Chondrocyte (in vitro differentiated cells): Measurements from ENCODE around the gene TBC1D10A. TPM values are rescaled to one million over a fixed set of nuclear protein-coding genes. Genes with fewer than 3 reads are reported as not detected.

Experiments used
- DNase-seq: peaks from one replicate; pipeline ENCODE4 v3.0.0; 2021; ENCODE audit warnings: mixed read lengths, low spot score
- H3K27ac Mint-ChIP-seq: one replicate; pipeline ENCODE4 v1.8.0; 2021; ENCODE audit warnings: mild to moderate bottlenecking, moderate library complexity, mixed read lengths; ENCODE audit not compliant: unreplicated experiment
- H3K27me3 Mint-ChIP-seq: 2 replicates; pipeline ENCODE4 v1.8.0; 2021; ENCODE audit warnings: low read depth, mixed read lengths
- H3K36me3 Mint-ChIP-seq: 2 replicates; pipeline ENCODE4 v1.8.0; 2021; ENCODE audit warnings: low read depth, mixed read lengths
- H3K4me1 Mint-ChIP-seq: 2 replicates; pipeline ENCODE4 v1.8.0; 2021; ENCODE audit warnings: low read depth, mild to moderate bottlenecking, mixed read lengths
- H3K4me3 Mint-ChIP-seq: one replicate; pipeline ENCODE4 v1.8.0; 2021; ENCODE audit warnings: mild to moderate bottlenecking, moderate library complexity, mixed read lengths; ENCODE audit not compliant: unreplicated experiment
- H3K9me3 Mint-ChIP-seq: 2 replicates; pipeline ENCODE4 v1.8.0; 2021; ENCODE audit warnings: low read depth, mixed read lengths
- CTCF ChIP-seq: fragments of 200-600 bp; sonication (generic); IDR thresholded peaks from 2 replicates; pipeline ENCODE4 v1.5.0; 2021; ENCODE audit warnings: antibody characterized with exemption, mild to moderate bottlenecking, moderate library complexity
- total RNA-seq: library from RNA; stranded (reverse); gene quantifications from 3 replicates; pipeline ENCODE4 v1.2.1, GENCODE V29; 2021

The TBC1D10A gene
- total RNA-seq, 1 donor from 2014 or later = 26.9 TPM

GRCh38 chr22:30337461-30337778 lies 10.7 kb upstream of the TBC1D10A start:
- H3K27me3 Mint-ChIP-seq = no peaks in the 10 kb centered on the region
- no peak overlapping the region for H3K27ac Mint-ChIP-seq
- no peak for TF ChIP-seq CTCF
- no peak for DNase-seq
- H3K4me1 Mint-ChIP-seq = peaks cover 13% of the 10 kb centered on the region
- H3K4me3 Mint-ChIP-seq = no peak overlapping the region
- H3K36me3 Mint-ChIP-seq = peaks cover 59% of the 10 kb centered on the region
- H3K9me3 Mint-ChIP-seq = no peaks in the 10 kb centered on the region

- H3K36me3 Mint-ChIP-seq = peaks cover 54% of the 10 kb centered on the region
- H3K4me1 Mint-ChIP-seq = peaks cover 10% of the 10 kb centered on the region
- H3K4me3 Mint-ChIP-seq = no peak overlapping the region
- no peak for DNase-seq
- no peaks in the 10 kb centered on the region for H3K27me3 Mint-ChIP-seq
- no peak overlapping the region for H3K27ac Mint-ChIP-seq
- H3K9me3 Mint-ChIP-seq = no peaks in the 10 kb centered on the region
- TF ChIP-seq CTCF = no peak
These were observed 10.2 kb upstream of the TBC1D10A start for GRCh38 chr22:30336752-30337460.

GRCh38 chr22:30335236-30335635 lies 8.5 kb upstream of the TBC1D10A start:
- no peaks in the 10 kb centered on the region for H3K9me3 Mint-ChIP-seq
- peaks cover 51% of the 10 kb centered on the region for H3K36me3 Mint-ChIP-seq
- TF ChIP-seq CTCF = no peak
- H3K4me3 Mint-ChIP-seq = no peak overlapping the region
- peaks cover 3% of the 10 kb centered on the region for H3K4me1 Mint-ChIP-seq
- H3K27ac Mint-ChIP-seq = no peak overlapping the region
- no peak for DNase-seq
- H3K27me3 Mint-ChIP-seq = no peaks in the 10 kb centered on the region

GRCh38 chr22:30334646-30335045 lies 7.9 kb upstream of the TBC1D10A start:
- Mint-ChIP-seq H3K4me1 (peaks cover 3% of the 10 kb centered on the region), H3K27me3 (no peaks in the 10 kb centered on the region), H3K36me3 (peaks cover 48% of the 10 kb centered on the region), H3K9me3 (no peaks in the 10 kb centered on the region), H3K27ac (no peak overlapping the region), H3K4me3 (no peak overlapping the region)
- DNase-seq = no peak
- no peak for TF ChIP-seq CTCF

GRCh38 chr22:30333707-30334087 lies 7.0 kb upstream of the TBC1D10A start:
- no peaks in the 10 kb centered on the region for H3K9me3 Mint-ChIP-seq
- H3K4me3 Mint-ChIP-seq = no peak overlapping the region
- H3K36me3 Mint-ChIP-seq = peaks cover 40% of the 10 kb centered on the region
- H3K27me3 Mint-ChIP-seq = no peaks in the 10 kb centered on the region
- H3K27ac Mint-ChIP-seq = no peak overlapping the region
- no peak for DNase-seq
- H3K4me1 Mint-ChIP-seq = peaks cover 6% of the 10 kb centered on the region
- TF ChIP-seq CTCF = no peak
